ENCODE data around the gene ELFN2. TPM values are rescaled to one million over a fixed set of nuclear protein-coding genes. Genes with fewer than 3 reads are reported as not detected.

ELFN2 gene
- total and polyA plus RNA-seq, 8 donors = 0.19 to 2.1 (median 1.1) TPM

DNA sequence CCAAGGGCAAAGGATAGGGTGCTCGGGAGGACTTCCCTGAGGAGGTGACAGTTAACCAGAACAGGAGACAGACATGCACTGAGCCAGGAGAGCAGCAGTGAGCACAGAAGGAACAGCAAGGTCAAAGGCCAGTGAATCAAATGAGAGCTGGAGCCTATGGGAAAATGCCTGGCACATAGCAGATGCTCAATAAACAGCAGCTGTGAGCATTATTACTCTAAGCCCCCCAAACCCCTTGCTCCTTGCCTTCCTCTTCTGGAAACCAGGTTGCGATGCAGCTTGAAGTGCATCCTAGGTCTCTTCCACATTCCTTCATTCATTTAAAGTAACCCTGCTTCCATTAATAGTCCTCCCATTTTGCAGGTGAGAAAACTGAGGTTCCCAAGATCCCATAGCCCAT is 13.0 kb downstream of the ELFN2 start:
- WGBS, 2 donors = 85 to 89% methylated on average over 2 of the region's 2 CpGs
- Histone ChIP-seq H3K27ac (no peak overlapping the region), H3K36me3 (no peaks in the 10 kb centered on the region), H3K4me1 (no peaks in the 10 kb centered on the region), H3K4me3 (no peak overlapping the region), H3K27me3 (no peaks in the 10 kb centered on the region), H3K9me3 (no peaks in the 10 kb centered on the region)
- ATAC-seq (no peak), DNase-seq (no peak), FAIRE-seq (no peak)
- intact Hi-C loops (cut with DNase I) = no loop called here
- TF ChIP-seq, protein P1, sequence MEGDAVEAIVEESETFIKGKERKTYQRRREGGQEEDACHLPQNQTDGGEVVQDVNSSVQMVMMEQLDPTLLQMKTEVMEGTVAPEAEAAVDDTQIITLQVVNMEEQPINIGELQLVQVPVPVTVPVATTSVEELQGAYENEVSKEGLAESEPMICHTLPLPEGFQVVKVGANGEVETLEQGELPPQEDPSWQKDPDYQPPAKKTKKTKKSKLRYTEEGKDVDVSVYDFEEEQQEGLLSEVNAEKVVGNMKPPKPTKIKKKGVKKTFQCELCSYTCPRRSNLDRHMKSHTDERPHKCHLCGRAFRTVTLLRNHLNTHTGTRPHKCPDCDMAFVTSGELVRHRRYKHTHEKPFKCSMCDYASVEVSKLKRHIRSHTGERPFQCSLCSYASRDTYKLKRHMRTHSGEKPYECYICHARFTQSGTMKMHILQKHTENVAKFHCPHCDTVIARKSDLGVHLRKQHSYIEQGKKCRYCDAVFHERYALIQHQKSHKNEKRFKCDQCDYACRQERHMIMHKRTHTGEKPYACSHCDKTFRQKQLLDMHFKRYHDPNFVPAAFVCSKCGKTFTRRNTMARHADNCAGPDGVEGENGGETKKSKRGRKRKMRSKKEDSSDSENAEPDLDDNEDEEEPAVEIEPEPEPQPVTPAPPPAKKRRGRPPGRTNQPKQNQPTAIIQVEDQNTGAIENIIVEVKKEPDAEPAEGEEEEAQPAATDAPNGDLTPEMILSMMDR (IDR thresholded peaks at IDR 0.05) = no peak

DNA sequence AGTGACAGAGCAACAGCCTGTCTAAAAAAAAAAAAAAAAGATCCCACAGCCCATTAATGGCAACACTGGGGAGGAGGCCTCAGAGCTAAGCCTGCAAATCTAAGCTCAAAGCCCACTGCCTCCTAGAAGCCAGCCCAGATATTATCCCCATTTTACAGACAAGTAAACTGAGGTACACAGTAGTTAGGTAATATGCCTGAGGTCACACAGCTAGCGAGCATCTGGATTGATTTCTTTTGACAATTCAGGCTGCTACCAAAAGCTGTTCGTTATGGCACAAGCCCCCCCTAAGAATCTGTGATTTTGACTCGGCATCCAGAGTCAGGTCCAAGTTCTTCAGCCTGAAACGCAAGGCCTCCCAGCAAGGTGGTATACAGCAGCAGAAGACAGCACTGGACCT is 13.7 kb downstream of the ELFN2 start:
- Histone ChIP-seq H3K4me1 (no peaks in the 10 kb centered on the region), H3K27ac (no peak overlapping the region), H3K36me3 (no peaks in the 10 kb centered on the region), H3K27me3 (no peaks in the 10 kb centered on the region), H3K9me3 (no peaks in the 10 kb centered on the region), H3K4me3 (no peak overlapping the region)
- FAIRE-seq (no peak), ATAC-seq (no peak), DNase-seq (no peak)
- 84 to 89% methylated on average over 4 of the region's 4 CpGs for WGBS, 2 donors
- TF ChIP-seq, protein P1 (IDR thresholded peaks at IDR 0.05) = no peak
- intact Hi-C loops (cut with DNase I) = no loop called here

DNA sequence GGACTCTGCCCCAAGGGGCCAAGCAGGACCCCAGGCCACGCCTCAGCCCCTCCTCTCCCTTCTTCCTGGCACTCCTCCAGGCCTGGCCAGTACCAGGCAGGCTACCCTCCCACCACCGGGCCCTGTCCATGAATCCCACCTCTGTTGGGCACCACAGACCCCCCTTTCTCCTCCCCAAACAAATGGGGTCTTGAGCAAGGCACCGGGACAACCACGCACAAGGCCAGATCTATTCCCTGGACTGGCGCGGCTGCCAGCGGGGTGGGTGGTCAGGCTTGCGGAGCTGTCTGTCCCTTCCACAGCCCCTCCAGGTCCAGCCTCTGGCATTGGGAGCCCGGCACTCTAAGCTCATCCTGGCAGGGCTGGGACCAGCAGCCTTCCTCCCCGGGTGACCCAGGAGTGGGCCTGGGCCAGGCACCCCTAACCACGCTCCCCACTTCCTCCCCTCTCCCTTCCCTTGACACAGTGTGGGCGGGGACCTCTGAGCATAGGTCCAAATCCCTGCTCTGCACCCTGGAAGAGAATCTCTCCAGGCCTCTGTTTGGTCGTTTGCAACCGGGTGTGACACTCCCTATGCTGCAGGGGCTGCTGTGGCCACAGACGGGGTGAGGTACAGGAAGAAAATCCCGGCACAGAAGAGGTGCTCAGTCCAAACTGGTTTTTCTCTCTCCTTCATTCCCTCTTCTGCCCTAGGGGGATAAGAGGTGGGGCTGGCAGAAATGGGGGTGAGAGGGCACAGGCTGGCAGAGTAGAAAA is 14.6 kb downstream of the ELFN2 start:
- no peaks in the 10 kb centered on the region for H3K4me1 ChIP-seq
- ATAC-seq (no peak), FAIRE-seq (no peak), DNase-seq (peak in 1 of 6 donors; percentile 39)
- intact Hi-C loops (cut with DNase I) = no loop called here
- H3K4me3 ChIP-seq = no peak overlapping the region
- TF ChIP-seq, protein P1 (IDR thresholded peaks at IDR 0.05) = no peak
- no peaks in the 10 kb centered on the region for H3K9me3 ChIP-seq
- H3K27ac ChIP-seq = no peak overlapping the region
- no peaks in the 10 kb centered on the region for H3K27me3 ChIP-seq
- 77 to 87% methylated on average over 16 of the region's 16 CpGs for WGBS, 2 donors
- H3K36me3 ChIP-seq = no peaks in the 10 kb centered on the region

DNA sequence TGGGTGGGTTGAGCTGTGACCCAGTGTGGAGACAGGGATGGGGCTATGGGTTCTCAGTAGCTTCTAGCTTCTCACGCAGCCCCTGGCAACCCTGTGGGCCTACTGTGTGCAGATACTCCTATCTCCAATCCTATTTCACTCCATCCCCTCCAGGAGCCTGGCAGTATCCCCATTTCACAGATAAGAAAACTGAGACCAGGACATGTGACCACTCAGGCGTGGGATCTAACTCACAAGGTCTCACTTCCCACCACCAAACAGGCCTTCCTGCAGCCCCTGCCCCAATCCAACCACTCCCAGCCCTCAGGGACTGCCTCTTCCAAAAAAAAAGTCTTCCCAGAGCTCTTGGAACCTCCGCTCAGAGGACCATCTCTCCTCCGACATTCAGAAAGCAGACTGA is 15.6 kb downstream of the ELFN2 start:
- 52 to 60% methylated on average over 4 of the region's 4 CpGs for WGBS, 2 donors
- ATAC-seq (no peak), FAIRE-seq (no peak), DNase-seq (no peak)
- no peaks in the 10 kb centered on the region for H3K4me1 ChIP-seq
- H3K27me3 ChIP-seq = no peaks in the 10 kb centered on the region
- H3K27ac ChIP-seq = no peak overlapping the region
- intact Hi-C loops (cut with DNase I) = no loop called here
- H3K4me3 ChIP-seq = no peak overlapping the region
- no peaks in the 10 kb centered on the region for H3K9me3 ChIP-seq
- no peaks in the 10 kb centered on the region for H3K36me3 ChIP-seq
- TF ChIP-seq, protein P1 (IDR thresholded peaks at IDR 0.05) = no peak

Data from pancreas (tissue), 10 donors.